H9 (cell line): ENCODE data around the gene ARPP19. TPM values are rescaled to one million over a fixed set of nuclear protein-coding genes. Genes with fewer than 3 reads are reported as not detected.

Experiments used
- DNase-seq: peaks from one replicate; pipeline ENCODE4 v3.0.0-alpha.2; 2017
- H2AFZ ChIP-seq: one replicate; pipeline ENCODE4 v1.6.1; 2013; ENCODE audit warnings: mild to moderate bottlenecking, low read length, control low read depth, moderate library complexity
- H2AK5ac ChIP-seq: 2 replicates; pipeline ENCODE4 v1.6.1; 2013; ENCODE audit warnings: low read length, control low read depth, mixed read lengths; ENCODE audit not compliant: insufficient read length
- H2BK120ac ChIP-seq: one replicate; pipeline ENCODE4 v1.6.1; 2013; ENCODE audit warnings: low read depth, mild to moderate bottlenecking, low read length, control low read depth, inconsistent platforms; ENCODE audit not compliant: poor library complexity, severe bottlenecking
- H2BK12ac ChIP-seq: 2 replicates; pipeline ENCODE4 v1.6.1; 2013; ENCODE audit warnings: low read length, control low read depth, mixed read lengths, low read depth; ENCODE audit not compliant: insufficient read length
- H2BK15ac ChIP-seq: 2 replicates; pipeline ENCODE4 v1.6.1; 2013; ENCODE audit warnings: low read depth, low read length, control low read depth
- H2BK20ac ChIP-seq: one replicate; pipeline ENCODE4 v1.6.1; 2013; ENCODE audit warnings: low read depth, mild to moderate bottlenecking, low read length, control low read depth, inconsistent platforms; ENCODE audit not compliant: poor library complexity, severe bottlenecking
- H2BK5ac ChIP-seq: 2 replicates; pipeline ENCODE4 v1.6.1; 2013; ENCODE audit warnings: low read length, control low read depth, mixed read lengths; ENCODE audit not compliant: insufficient read length
- H3K14ac ChIP-seq: 2 replicates; pipeline ENCODE4 v1.6.1; 2013; ENCODE audit warnings: low read length, control low read depth; ENCODE audit not compliant: insufficient read depth
- H3K18ac ChIP-seq: 2 replicates; pipeline ENCODE4 v1.6.1; 2013; ENCODE audit warnings: low read depth, mild to moderate bottlenecking, mixed read lengths, low read length, control low read depth; ENCODE audit not compliant: insufficient read length
- H3K23ac ChIP-seq: 2 replicates; pipeline ENCODE4 v1.6.1; 2013; ENCODE audit warnings: low read length, control low read depth, mixed read lengths, low read depth; ENCODE audit not compliant: insufficient read length
- H3K23me2 ChIP-seq: 2 replicates; pipeline ENCODE4 v1.6.1; 2013; ENCODE audit warnings: low read depth, mild to moderate bottlenecking, mixed read lengths, low read length, control low read depth; ENCODE audit not compliant: insufficient read length, poor library complexity, severe bottlenecking
- H3K27ac ChIP-seq: 2 replicates; pipeline ENCODE4 v1.5.1; 2013; ENCODE audit warnings: low read length, control low read depth, mixed read lengths, low read depth; ENCODE audit not compliant: insufficient read length
- H3K27me3 ChIP-seq: 2 replicates; pipeline ENCODE4 v1.6.1; 2013; ENCODE audit warnings: low read length, control low read depth, inconsistent platforms; ENCODE audit not compliant: insufficient read depth
- H3K4ac ChIP-seq: 2 replicates; pipeline ENCODE4 v1.6.1; 2013; ENCODE audit warnings: low read depth, mild to moderate bottlenecking, control low read depth, inconsistent platforms, low read length, moderate library complexity
- H3K4me1 ChIP-seq: 2 replicates; pipeline ENCODE4 v1.6.1; 2013; ENCODE audit warnings: low read length, control low read depth, inconsistent platforms; ENCODE audit not compliant: insufficient read depth
- H3K4me2 ChIP-seq: 2 replicates; pipeline ENCODE4 v1.6.1; 2013; ENCODE audit warnings: low read length, control low read depth, mixed read lengths; ENCODE audit not compliant: insufficient read length, insufficient read depth
- H3K56ac ChIP-seq: 2 replicates; pipeline ENCODE4 v1.6.1; 2013; ENCODE audit warnings: low read depth, mild to moderate bottlenecking, mixed read lengths, low read length, control low read depth; ENCODE audit not compliant: insufficient read length
- H3K79me1 ChIP-seq: 2 replicates; pipeline ENCODE4 v1.6.1; 2013; ENCODE audit warnings: low read depth, mild to moderate bottlenecking, moderate library complexity, low read length, control low read depth, inconsistent platforms; ENCODE audit not compliant: insufficient read depth, poor library complexity, severe bottlenecking
- H3K79me2 ChIP-seq: 2 replicates; pipeline ENCODE4 v1.6.1; 2013; ENCODE audit warnings: low read length, control low read depth, inconsistent platforms; ENCODE audit not compliant: insufficient read depth
- H3K9ac ChIP-seq: 2 replicates; pipeline ENCODE4 v1.6.1; 2013; ENCODE audit warnings: low read length, control low read depth, mixed read lengths; ENCODE audit not compliant: insufficient read length; ENCODE audit errors: extremely low read depth
- H3K9me3 ChIP-seq: one replicate; pipeline ENCODE4 v1.6.1; 2013; ENCODE audit warnings: low read depth, low read length, inconsistent platforms; ENCODE audit not compliant: control insufficient read depth
- H3T11ph ChIP-seq: one replicate; pipeline ENCODE4 v1.6.1; 2013; ENCODE audit warnings: mild to moderate bottlenecking, low read length, control low read depth, inconsistent platforms
- H4K20me1 ChIP-seq: one replicate; pipeline ENCODE4 v1.6.1; 2013; ENCODE audit not compliant: control insufficient read depth, insufficient read length, insufficient read depth
- H4K5ac ChIP-seq: 2 replicates; pipeline ENCODE4 v1.6.1; 2013; ENCODE audit warnings: low read depth, mild to moderate bottlenecking, mixed read lengths, low read length, control low read depth; ENCODE audit not compliant: insufficient read length
- H4K8ac ChIP-seq: replicated peaks from 2 replicates; pipeline ENCODE4 v1.6.1; 2013; ENCODE audit warnings: low read length, control low read depth, mixed read lengths, low read depth; ENCODE audit not compliant: insufficient read length
- H4K91ac ChIP-seq: 2 replicates; pipeline ENCODE4 v1.6.1; 2013; ENCODE audit warnings: low read depth, mild to moderate bottlenecking, moderate library complexity, mixed read lengths, low read length, control low read depth; ENCODE audit not compliant: insufficient read length
- H3K27ac Mint-ChIP-seq, 3 experiments: 2 replicates in 2 of 3; 3 replicates in 1 of 3; pipeline ENCODE4 v1.8.0; 2020 to 2021; ENCODE audit warnings: mixed read lengths in 3 of 3, mild to moderate bottlenecking in 1 of 3, moderate library complexity in 1 of 3
- H3K27me3 Mint-ChIP-seq: 2 replicates; pipeline ENCODE4 v1.8.0; 2021; ENCODE audit warnings: low read depth, mild to moderate bottlenecking, moderate library complexity, mixed read lengths
- H3K36me3 Mint-ChIP-seq, 3 experiments: 2 replicates in 2 of 3; 3 replicates in 1 of 3; pipeline ENCODE4 v1.8.0; 2020 to 2021; ENCODE audit warnings: low read depth in 3 of 3, mixed read lengths in 3 of 3; ENCODE audit not compliant: insufficient read depth in 1 of 3
- H3K4me1 Mint-ChIP-seq, 2 experiments: 2 replicates each; pipeline ENCODE4 v1.8.0; 2020; ENCODE audit warnings: mixed read lengths in 2 of 2
- H3K4me3 Mint-ChIP-seq, 2 experiments: 2 replicates in 1 of 2; 3 replicates in 1 of 2; pipeline ENCODE4 v1.8.0; 2020 to 2021; ENCODE audit warnings: mild to moderate bottlenecking in 2 of 2, mixed read lengths in 2 of 2, moderate library complexity in 1 of 2
- H3K9me3 Mint-ChIP-seq, 2 experiments: 2 replicates in 1 of 2; 3 replicates in 1 of 2; pipeline ENCODE4 v1.8.0; 2020; ENCODE audit warnings: mild to moderate bottlenecking in 2 of 2, mixed read lengths in 2 of 2, moderate library complexity in 1 of 2
- CTCF ChIP-seq: fragments of 200-600 bp; sonication (generic); conservative IDR thresholded peaks from 3 replicates; pipeline ENCODE4 v1.8.0; 2021; ENCODE audit warnings: antibody characterized with exemption, mild to moderate bottlenecking
- WGBS: extraction: QIAGEN DNeasy Blood & Tissue Kit; methylation state at CpG from one replicate; pipeline ENCODE4 v1.1.7; 2013; ENCODE audit warnings: missing lambda C conversion rate, low lambda C conversion rate, mixed read lengths; ENCODE audit not compliant: insufficient read length; ENCODE audit errors: extremely low coverage; 5-methylcytosine and 5-hydroxymethylcytosine counted together
- total RNA-seq: library from RNA; stranded (reverse); gene quantifications from 2 replicates; pipeline ENCODE4 v1.2.1, GENCODE V29; 2021

Gene ARPP19
- total RNA-seq, 1 experiment from 2014 or later: 247 TPM

DNA sequence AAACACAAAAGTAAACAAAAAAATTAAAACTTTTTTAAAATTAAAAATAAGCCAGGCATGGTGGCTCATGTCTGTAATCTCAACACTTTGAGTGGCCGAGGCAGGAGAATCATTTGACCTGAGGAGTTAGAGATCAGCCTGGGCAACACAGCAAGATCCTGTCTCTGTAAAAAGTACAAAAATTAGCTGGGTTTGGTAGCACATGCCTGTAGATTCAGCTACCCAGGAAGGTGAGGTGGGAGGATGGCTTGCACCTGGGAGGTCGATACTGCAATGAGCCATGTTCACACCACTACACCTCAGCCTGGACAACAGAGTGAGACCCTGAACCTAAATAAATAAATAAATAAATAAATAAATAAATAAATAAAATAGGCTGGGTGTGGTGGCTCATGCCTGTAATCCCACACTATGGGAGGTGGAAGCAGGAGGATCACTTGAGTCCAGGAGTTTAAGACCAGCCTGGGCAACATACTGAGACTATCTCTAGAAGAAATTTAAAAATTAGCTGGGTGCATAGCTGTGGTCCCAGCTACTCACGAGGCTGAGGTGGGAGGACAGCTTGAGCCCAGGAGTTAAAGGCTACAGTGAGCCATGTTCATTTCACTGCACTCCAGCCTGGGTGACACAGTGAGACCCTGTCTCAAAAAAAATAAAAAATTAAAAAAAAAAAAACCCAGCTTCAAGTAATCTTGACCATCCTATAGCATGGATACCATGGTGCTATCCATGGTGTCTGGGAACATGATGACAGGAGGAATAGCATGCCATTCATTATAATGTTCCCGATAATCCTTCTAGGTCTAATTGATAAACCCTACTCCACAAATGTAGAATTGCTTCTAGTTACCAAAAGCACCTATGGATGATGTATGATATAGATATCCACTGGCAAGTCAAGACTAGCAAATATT, 44.4 kb downstream of the ARPP19 start:
- no peak overlapping the region for H3K27ac ChIP-seq
- no peak overlapping the region for H3K4me3 Mint-ChIP-seq
- no peak overlapping the region for H3K23ac ChIP-seq

More for the DNA sequence above, 44.4 kb downstream of the ARPP19 start:
- no CpG with 5 or more reads among the region's 4 CpGs for WGBS
- H3K27me3 Mint-ChIP-seq: peaks cover 21% of the 10 kb centered on the region
- H4K20me1 ChIP-seq: no peaks in the 10 kb centered on the region
- H3K9me3 Mint-ChIP-seq: no peaks in the 10 kb centered on the region
- no peak overlapping the region for H3K56ac ChIP-seq
- no peak for TF ChIP-seq CTCF
- no peak overlapping the region for H2BK15ac ChIP-seq
- no peaks in the 10 kb centered on the region for H3K9me3 ChIP-seq
- peaks cover 3% of the 10 kb centered on the region; the same call in 1 of the 2 replicates for H3K79me2 ChIP-seq
- H3K23me2 ChIP-seq: peaks cover 11% of the 10 kb centered on the region
- H3K9ac ChIP-seq: no peak overlapping the region
- no peak overlapping the region for H4K8ac ChIP-seq
- no peaks in the 10 kb centered on the region for H3K4me1 ChIP-seq
- H3T11ph ChIP-seq: no peak overlapping the region
- H3K27me3 ChIP-seq: no peaks in the 10 kb centered on the region; the same call in 1 of the 2 replicates
- H3K79me1 ChIP-seq: peaks cover 5% of the 10 kb centered on the region
- H4K91ac ChIP-seq: no peak overlapping the region
- H2BK5ac ChIP-seq: no peak overlapping the region
- no peak overlapping the region for H2AK5ac ChIP-seq
- no peak overlapping the region for H4K5ac ChIP-seq
- no peak overlapping the region for H2AFZ ChIP-seq
- no peak overlapping the region for H2BK12ac ChIP-seq
- H3K36me3 Mint-ChIP-seq: no peaks in the 10 kb centered on the region
- H2BK20ac ChIP-seq: no peak overlapping the region
- no peak overlapping the region for H3K14ac ChIP-seq
- no peak overlapping the region for H3K18ac ChIP-seq
- H3K4ac ChIP-seq: no peak overlapping the region
- H3K4me1 Mint-ChIP-seq: peaks cover 20% of the 10 kb centered on the region in 2 experiments
- H2BK120ac ChIP-seq: no peak overlapping the region
- no peak overlapping the region for H3K4me2 ChIP-seq
- no peak for DNase-seq
- H3K27ac Mint-ChIP-seq: no peak overlapping the region
